GM19455 (cell line): ENCODE measurements around the gene ABLIM3.
"Not testable (repeated sequence)": the region's sequence is repeated elsewhere in the genome, so short reads cannot be mapped to it uniquely, and the experiment has no call there.

Source experiments
- ATAC-seq: cut with Tn5 transposase; IDR thresholded peaks from one replicate; pipeline ENCODE4 v1.9.1; 2021; ENCODE audit not compliant: unreplicated experiment

ABLIM3 gene

DNA sequence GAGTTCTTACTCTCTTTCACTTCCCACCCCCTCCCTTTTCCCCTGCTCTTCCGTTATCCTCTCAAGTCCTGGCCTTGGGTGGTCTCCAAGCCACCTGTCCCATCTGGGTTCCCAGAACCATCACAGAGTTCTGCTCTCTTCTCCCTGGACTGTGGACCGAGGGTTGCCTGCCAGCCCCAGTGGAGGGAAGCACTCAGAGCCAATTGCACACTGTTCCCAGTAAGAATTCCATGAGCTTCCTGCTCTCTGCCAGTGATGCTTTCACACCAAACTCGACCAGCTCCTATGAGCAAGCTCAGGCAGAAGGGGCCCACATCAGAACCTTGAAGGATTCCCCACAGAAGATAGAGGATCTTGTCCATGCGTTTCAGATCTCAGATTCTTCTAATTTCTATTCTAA is 110.3 kb downstream of the ABLIM3 start:
- no peak for ATAC-seq

DNA sequence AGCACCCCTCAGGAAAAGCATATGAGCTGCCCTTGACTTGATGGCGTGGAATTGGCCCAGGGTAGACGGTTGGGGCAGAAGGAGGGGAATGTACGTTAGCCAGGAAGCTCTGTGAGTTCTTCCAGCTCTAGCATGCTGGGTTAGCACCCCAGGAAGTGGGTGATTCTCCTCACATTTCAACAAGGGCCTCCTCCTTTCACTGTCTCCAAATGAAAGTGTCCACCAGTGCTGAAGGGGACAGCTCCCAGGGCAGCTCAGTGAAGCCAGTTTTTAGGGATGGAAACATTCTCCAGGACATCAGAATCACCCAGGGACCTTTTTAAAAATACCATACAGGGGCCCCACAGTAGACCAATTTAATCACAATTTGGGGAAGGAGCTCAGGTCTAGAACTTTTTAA is 113.2 kb downstream of the ABLIM3 start:
- ATAC-seq: no peak

GRCh38 chr5:149256451-149256850 is 115.2 kb downstream of the ABLIM3 start:
- no peak for ATAC-seq

DNA sequence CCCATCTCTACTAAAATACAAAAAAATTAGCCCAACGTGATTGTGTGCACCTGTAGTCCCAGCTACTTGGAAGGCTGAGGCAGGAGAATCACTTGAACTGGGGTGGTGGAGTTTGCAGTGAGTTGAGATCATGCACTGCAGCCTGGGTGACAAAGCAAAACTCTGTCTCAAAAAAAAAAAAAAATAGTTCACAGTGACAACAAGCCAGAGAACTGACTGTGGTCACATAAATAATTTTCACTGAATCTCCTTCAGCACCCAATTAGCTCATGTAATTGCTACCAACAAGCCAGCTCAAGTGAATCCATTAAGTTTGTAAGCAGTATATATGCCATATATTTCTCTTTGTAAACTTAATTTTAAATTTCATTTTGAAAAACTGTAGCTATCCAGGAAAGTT is 115.8 kb downstream of the ABLIM3 start:
- no peak for ATAC-seq

DNA sequence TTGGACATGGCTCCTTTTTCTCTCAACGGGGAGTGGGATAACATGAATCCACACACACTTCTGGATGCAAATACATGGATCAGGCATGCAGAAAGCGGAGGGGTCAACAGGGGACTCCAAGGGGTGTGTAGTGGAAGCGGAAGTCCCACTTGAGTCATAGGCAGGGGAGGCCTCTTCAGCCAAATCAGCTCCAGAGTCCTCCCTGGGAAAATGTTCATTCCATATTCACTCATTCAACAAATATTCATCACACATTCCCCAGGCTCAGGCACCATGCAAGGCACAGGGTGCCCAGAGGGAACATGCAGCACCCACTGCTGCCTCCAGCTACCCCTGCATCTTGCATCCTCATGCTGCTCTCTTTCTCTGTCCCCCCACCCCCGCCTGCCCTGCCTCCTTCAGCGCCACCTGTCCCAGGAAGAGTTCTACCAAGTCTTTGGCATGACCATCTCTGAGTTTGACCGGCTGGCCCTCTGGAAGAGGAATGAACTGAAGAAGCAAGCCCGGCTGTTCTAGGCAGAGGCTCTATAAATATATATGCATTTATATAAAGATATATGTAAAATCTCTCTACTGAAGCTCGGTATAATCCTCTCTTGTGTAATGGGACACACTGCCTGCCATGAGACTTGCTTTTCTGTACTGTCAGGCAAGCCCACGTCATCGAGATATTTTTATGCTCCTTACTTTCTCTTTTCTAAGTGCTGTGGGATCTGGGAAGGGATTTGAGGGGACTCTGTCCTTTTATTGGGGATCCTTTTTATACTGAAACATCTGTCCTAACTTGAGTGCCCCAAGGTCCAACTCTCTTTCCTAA is 116.8 kb downstream of the ABLIM3 start:
- ATAC-seq: no peak

DNA sequence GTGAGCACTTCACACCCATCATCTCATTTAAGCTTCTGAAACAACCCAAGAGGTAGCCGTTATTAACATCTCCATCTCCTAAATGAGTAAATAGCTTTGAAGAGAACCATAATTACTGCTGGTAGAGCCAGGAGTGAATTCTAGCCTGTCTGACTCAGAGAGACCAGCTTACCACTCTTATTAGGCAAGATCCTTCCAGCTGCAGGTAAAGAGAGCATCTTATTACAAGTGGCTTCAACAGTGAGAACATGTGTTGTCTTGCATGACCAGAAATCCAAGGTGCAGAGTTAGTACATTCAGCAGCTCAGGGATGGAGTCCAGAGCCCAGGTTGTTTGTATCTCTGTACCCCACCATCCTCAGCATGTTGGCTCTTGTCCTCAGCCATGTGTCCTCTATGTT is 119.5 kb downstream of the ABLIM3 start:
- no peak for ATAC-seq

GRCh38 chr5:149261246-149261645 is 120.0 kb downstream of the ABLIM3 start:
- ATAC-seq: no peak

DNA sequence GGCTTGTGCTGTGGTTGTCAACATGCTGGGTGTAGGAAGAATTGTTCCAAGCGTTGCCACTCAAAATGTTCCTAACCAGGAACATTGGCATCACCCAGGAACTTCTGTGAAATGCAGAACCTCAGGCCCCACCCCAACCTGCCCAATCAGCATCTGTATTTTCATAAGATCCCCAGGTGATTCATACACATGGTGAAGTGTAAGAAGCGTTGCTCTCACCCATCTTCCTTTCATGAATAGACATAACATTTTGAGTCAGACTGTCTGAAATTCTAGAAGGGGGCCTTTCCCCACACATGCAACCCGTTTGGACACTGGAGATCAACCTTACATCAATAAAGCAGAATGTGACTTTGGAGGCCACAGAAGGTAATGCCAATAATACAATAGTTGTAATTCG is 121.0 kb downstream of the ABLIM3 start:
- no peak for ATAC-seq

DNA sequence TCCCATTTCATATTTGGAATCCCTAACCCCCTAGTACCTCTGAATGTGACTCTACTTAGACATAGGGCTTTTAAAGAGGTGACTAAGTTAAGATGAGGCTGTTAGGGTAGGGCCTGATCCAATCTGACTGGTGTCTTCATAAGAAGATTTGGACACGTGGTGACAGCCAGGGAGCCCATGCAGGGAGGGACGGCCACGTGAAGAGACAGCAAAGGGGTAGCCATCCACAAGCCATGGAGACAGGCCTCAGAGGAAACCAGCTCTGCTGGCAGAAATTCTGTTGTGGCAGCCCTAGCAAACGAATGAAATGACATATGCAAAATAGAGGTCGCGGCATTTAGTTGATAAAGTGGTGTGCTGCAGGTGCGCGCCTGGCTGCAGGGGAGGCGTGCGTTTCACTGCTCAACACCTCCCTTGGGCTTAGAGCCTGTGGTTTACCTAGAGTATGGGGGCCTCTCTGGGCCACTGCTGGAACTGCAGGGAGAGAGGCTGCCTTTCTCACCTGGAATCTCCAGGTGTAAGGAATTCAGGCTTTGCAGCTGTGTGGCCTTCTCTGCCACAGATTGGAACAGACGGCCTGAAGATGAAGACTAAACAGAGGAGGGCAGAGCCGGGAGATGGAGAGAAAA is 123.3 kb downstream of the ABLIM3 start:
- ATAC-seq: peak; percentile 78

- no peak for ATAC-seq
Measured at GRCh38 chr5:149265068-149265465, 123.8 kb downstream of the ABLIM3 start.

- no peak for ATAC-seq
Measured at GRCh38 chr5:149265597-149265996, 124.3 kb downstream of the ABLIM3 start.

DNA sequence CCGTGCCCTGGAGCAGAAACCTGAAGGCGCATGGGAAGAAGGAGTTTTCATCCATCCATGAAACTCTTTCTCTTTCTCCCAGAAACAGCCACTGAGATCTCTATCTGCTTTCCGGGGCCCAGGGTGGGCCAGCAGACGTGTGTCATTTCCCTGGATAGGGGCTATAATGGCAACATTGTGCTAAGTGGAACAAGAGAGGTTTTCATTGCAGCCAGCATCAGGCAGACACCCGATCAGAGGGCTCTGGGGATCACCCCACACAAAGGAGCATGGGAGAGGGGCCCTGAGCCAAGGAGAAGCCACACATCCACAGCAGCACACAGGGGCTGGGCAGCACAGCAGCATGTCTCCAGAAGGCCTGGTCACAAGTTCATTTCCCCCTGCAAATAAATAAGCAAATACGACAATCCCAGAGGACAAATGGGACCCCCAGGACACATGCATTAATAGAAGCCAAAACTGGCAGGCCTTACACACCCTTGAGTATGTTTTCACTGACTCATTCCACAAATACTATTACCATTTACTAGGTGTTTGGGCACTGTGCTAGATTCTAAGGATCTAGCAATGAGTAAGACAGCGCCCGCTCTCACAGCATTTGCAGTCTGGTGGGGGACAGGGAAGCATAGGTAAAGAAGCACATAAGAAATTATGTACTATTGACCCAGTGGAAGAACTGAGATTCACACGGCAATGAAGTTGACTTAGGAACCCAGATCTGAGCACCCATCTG is 126.1 kb downstream of the ABLIM3 start:
- no peak for ATAC-seq

DNA sequence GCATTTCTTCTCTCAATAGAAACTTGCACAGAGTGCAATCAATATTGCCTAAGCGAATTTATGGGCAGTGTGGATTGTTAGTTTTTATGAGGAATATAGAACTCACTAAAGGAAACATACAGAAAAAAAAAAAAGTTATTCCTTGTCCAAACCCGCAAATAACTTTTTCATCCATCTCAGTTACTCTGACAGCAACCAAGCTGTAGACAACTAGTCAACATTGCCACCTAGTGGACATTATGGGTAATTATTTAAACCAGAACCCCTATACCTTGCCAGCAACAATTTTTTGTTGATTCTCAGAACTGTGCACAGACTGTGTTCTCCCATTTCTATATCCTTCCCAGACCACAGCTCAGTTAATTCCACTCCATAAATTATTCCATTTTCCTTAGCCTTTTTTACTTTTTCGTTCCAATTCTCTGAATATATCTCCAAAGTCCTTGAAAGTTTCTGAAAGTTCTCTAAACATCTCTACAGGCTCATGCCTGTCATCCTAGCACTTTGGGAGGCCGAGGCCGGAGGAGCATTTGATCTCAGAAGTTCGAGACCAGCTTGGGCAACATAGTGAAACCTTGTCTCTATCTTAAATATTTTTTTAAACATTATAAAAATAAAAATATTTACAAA is 127.8 kb downstream of the ABLIM3 start:
- ATAC-seq: no peak

DNA sequence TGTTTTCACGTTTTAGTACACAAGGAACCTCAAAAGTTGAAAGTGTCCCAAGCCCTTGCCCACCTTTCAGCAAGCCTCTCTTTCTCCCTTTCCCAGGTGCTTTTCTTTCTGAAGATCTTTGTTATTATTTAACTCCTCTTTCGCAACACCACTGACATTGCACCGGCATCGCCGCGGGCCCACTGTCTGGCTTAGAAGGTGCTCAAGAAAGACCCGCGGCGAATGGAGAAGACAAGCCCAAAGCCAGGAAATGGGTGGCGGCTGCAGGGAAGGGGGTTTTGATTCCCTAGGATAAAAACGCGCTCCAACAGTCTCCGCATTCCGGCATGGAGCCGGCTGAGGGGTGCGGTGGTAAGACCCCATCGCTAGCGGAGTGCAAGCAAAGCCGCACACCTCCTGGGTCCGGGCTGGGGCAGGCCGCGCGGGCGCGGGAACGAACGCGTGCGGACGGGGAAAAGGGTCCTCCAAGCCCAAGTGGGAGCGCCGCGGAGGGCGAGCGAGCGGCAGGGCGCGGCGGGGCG is 130.0 kb downstream of the ABLIM3 start:
- ATAC-seq: no peak

DNA sequence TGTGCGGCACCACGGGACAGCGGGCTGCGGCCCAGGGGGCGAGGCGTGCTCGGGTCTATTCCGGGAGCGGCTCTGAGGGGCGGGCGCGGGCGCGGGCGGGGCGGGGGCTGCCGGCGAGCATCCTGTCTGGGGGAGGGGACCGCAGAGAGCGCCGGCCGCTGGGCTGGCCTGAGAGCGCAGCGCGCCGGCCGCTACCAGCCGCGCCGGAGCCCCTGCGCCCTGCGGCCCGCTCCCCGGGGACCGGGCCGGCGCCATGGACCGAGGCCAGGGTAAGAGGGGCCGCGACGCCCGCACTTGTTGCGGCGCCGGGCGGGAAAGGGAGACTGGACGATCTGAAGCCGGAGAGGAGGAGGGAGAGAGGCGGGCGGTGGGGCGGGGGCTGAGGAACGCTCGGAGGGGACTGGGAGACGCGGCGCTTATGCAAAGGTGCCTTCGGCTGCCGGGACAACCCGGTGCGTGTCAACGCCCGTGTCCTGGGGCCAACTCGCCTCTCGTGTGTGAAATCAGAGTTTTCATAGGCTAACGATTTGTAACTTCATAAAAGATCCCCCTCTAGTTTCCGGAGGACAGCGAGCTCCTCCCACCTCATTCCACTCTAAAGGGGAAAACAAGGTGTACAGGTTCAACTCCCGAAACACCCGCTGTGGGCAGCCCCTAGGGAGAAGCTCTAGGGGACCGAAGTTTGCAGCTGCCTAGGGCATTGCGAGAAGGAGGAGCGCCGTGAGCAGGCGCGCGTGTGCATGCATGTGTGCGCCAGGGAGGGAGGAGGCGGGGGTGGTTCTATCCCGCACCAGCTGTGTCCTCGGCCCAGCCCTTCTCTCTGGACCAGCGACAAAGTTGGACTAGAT is 130.6 kb downstream of the ABLIM3 start, which contains the start of gene AFAP1L1:
Gene AFAP1L1 (plus strand): TSS at position 144 of the 848 bp plus-strand sequence. CDS start 110 bp downstream, at position 254.
- no peak for ATAC-seq

GRCh38 chr5:149272781-149273180 is 131.5 kb downstream of the ABLIM3 start:
- ATAC-seq: not testable (repeated sequence)

DNA sequence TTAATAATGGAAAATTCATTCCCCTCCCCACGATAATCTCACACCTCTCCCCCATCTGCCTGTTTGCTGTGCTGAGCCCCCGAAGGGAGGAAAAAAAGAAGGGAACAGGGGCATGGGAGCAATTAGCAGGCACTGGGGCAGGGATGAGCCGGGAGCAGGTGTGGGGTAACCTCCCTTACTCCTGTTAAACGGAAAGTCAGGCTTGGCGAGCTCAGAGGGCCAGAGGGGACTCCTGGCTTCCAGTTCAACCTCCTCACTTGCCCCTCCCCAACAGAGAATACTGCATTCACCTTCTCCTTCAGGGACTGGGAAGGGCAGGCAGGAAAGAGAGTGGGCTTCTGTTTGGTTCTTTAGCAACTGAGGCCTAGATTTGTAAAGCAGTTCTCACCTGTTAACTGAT is 131.9 kb downstream of the ABLIM3 start:
- no peak for ATAC-seq

GRCh38 chr5:149273950-149274349 is 132.7 kb downstream of the ABLIM3 start:
- ATAC-seq: no peak

GRCh38 chr5:149274939-149275338 is 133.6 kb downstream of the ABLIM3 start:
- ATAC-seq: no peak

GRCh38 chr5:149277801-149278200 is 136.5 kb downstream of the ABLIM3 start:
- no peak for ATAC-seq
